GM23338 (cell line): Measurements from ENCODE around the gene PARD3. TPM values are rescaled to one million over a fixed set of nuclear protein-coding genes. Genes with fewer than 3 reads are reported as not detected.

Experiments
- ATAC-seq: fragments of 200-7000 bp; cut with Tn5 transposase; 3 replicates; pipeline ENCODE4 v1.9.1; 2020
- DNase-seq: peaks from one replicate; pipeline ENCODE4 v3.0.0-alpha.2; 2015; ENCODE audit warnings: low spot score
- H2AFZ ChIP-seq: fragments of 200-600 bp; sonication (generic); 2 replicates; pipeline ENCODE4 v1.8.0; 2016; ENCODE audit warnings: antibody characterized with exemption, mild to moderate bottlenecking, moderate library complexity
- H3F3A ChIP-seq: fragments of 200-600 bp; sonication (generic); replicated peaks from 2 replicates; pipeline ENCODE4 v1.8.0; 2017; ENCODE audit warnings: antibody characterized with exemption, mixed run types, low read depth
- H3K27ac ChIP-seq: fragments of 200-600 bp; sonication (generic); 2 replicates; pipeline ENCODE4 v1.6.1; 2016; ENCODE audit warnings: low read depth
- H3K27me3 ChIP-seq: fragments of 200-600 bp; sonication (generic); 2 replicates; pipeline ENCODE4 v1.8.0; 2016; ENCODE audit warnings: mild to moderate bottlenecking, mixed run types, moderate library complexity; ENCODE audit not compliant: insufficient read depth
- H3K36me3 ChIP-seq: fragments of 200-600 bp; sonication (generic); 2 replicates; pipeline ENCODE4 v1.8.0; 2016; ENCODE audit warnings: mild to moderate bottlenecking; ENCODE audit not compliant: insufficient read depth
- H3K4me1 ChIP-seq: fragments of 200-600 bp; sonication (generic); 2 replicates; pipeline ENCODE4 v1.8.0; 2016; ENCODE audit warnings: mild to moderate bottlenecking, moderate library complexity; ENCODE audit not compliant: insufficient read depth
- H3K4me2 ChIP-seq: fragments of 200-600 bp; sonication (generic); 2 replicates; pipeline ENCODE4 v1.7.1; 2017; ENCODE audit warnings: mixed run types
- H3K4me3 ChIP-seq: fragments of 200-600 bp; sonication (generic); 2 replicates; pipeline ENCODE4 v1.6.1; 2016; ENCODE audit warnings: mixed run types
- H3K79me2 ChIP-seq: fragments of 200-600 bp; sonication (generic); replicated peaks from 2 replicates; pipeline ENCODE4 v1.8.0; 2017; ENCODE audit warnings: mild to moderate bottlenecking; ENCODE audit not compliant: insufficient read depth
- H3K9me2 ChIP-seq: fragments of 200-600 bp; sonication (generic); 2 replicates; pipeline ENCODE4 v1.8.0; 2017; ENCODE audit not compliant: insufficient read depth
- H4K20me1 ChIP-seq: fragments of 200-600 bp; sonication (generic); replicated peaks from 2 replicates; pipeline ENCODE4 v1.8.0; 2017; ENCODE audit warnings: mild to moderate bottlenecking; ENCODE audit not compliant: insufficient read depth
- H3K27ac Mint-ChIP-seq: 2 replicates; pipeline ENCODE4 v1.8.0; 2020; ENCODE audit warnings: inconsistent platforms, mild to moderate bottlenecking, moderate library complexity, mixed read lengths
- H3K27me3 Mint-ChIP-seq: 3 replicates; pipeline ENCODE4 v1.8.0; 2022; ENCODE audit warnings: low read depth, mild to moderate bottlenecking, moderate library complexity, mixed read lengths, inconsistent platforms; ENCODE audit not compliant: insufficient read depth, poor library complexity
- H3K36me3 Mint-ChIP-seq: 3 replicates; pipeline ENCODE4 v1.8.0; 2021; ENCODE audit warnings: low read depth, mild to moderate bottlenecking, inconsistent platforms, moderate library complexity, mixed read lengths
- H3K4me1 Mint-ChIP-seq: 3 replicates; pipeline ENCODE4 v1.8.0; 2020; ENCODE audit warnings: mild to moderate bottlenecking, inconsistent platforms, mixed read lengths
- H3K4me3 Mint-ChIP-seq: 3 replicates; pipeline ENCODE4 v1.8.0; 2021; ENCODE audit warnings: moderate library complexity, mild to moderate bottlenecking, inconsistent platforms, mixed read lengths
- H3K9me3 Mint-ChIP-seq: 3 replicates; pipeline ENCODE4 v1.8.0; 2020; ENCODE audit warnings: moderate library complexity, mild to moderate bottlenecking, inconsistent platforms, mixed read lengths
- CREB1 ChIP-seq: fragments of 250-450 bp; sonication (Bioruptor Pico); IDR thresholded peaks from 2 replicates; pipeline ENCODE4 v1.5.0; 2020; ENCODE audit warnings: low read depth, mild to moderate bottlenecking, moderate library complexity
- JUNB ChIP-seq: IDR thresholded peaks from one replicate; pipeline ENCODE4 v1.6.1; 2016; ENCODE audit warnings: antibody characterized with exemption; ENCODE audit not compliant: unreplicated experiment
- NANOG ChIP-seq: IDR thresholded peaks from 2 replicates; pipeline ENCODE4 v1.6.1; 2016; ENCODE audit warnings: antibody characterized with exemption, borderline replicate concordance
- ZNF331 ChIP-seq: fragments of 250-450 bp; sonication (Bioruptor Pico); IDR thresholded peaks from 2 replicates; pipeline ENCODE4 v1.5.0; 2020; ENCODE audit warnings: low read depth, mild to moderate bottlenecking, moderate library complexity
- polyA plus RNA-seq: library from polyadenylated mRNA; unstranded; fragments of >200 nt; fragmentation: Nextera tagmentation; extraction: Ambion mirVana; gene quantifications from 2 replicates; pipeline ENCODE4 v1.2.1, GENCODE V29; 2016
- total RNA-seq: library from RNA; depleted of rRNA; stranded (reverse); fragments of >200 nt; shearing (Covaris generic); gene quantifications from 2 replicates; pipeline ENCODE4 v1.2.3, GENCODE V29; 2014
- TF ChIP-seq, protein P1 (sequence below): IDR thresholded peaks from one replicate; pipeline ENCODE4 v1.6.1; 2018; ENCODE audit warnings: antibody characterized with exemption; ENCODE audit not compliant: unreplicated experiment
- TF ChIP-seq, protein P2 (sequence below), 2 experiments: fragments of 200-600 bp in 1 of 2; sonication (generic) in 1 of 2; conservative IDR thresholded peaks; 2 replicates each; pipeline versions ENCODE4 v1.5.1 to v1.6.1; 2016 to 2017; ENCODE audit warnings: antibody characterized with exemption in 2 of 2, low read depth in 2 of 2, mild to moderate bottlenecking in 2 of 2, moderate library complexity in 1 of 2
- TF ChIP-seq, protein P3 (sequence below): fragments of 250-450 bp; sonication (Bioruptor Pico); IDR thresholded peaks from 2 replicates; pipeline ENCODE4 v1.5.0; 2020; ENCODE audit warnings: mild to moderate bottlenecking, moderate library complexity

The PARD3 gene
- total and polyA plus RNA-seq, 2 experiments from 2014 or later = 30.2 to 51.4 TPM

DNA sequence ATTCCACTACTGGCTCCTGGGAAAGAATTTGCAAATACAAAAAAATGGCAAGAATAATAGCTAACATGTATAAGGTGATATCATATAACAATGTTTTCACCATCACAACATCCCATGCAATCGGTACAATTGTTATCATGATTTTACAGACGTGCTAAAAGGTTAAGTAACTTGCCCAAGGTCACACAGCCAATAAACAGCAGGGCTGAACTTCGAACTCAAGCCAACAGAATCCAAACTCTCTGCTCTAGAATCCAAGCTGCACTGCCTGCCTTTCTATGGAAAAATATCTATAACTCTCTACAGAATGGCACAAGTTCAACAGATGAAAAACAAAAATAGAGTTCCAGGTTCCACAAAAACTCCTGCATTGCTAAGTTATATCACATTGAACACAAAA is 160.9 kb downstream of the PARD3 start (continued):
- TF ChIP-seq NANOG = no peak
- no peak for TF ChIP-seq CREB1
- TF ChIP-seq, protein P1, sequence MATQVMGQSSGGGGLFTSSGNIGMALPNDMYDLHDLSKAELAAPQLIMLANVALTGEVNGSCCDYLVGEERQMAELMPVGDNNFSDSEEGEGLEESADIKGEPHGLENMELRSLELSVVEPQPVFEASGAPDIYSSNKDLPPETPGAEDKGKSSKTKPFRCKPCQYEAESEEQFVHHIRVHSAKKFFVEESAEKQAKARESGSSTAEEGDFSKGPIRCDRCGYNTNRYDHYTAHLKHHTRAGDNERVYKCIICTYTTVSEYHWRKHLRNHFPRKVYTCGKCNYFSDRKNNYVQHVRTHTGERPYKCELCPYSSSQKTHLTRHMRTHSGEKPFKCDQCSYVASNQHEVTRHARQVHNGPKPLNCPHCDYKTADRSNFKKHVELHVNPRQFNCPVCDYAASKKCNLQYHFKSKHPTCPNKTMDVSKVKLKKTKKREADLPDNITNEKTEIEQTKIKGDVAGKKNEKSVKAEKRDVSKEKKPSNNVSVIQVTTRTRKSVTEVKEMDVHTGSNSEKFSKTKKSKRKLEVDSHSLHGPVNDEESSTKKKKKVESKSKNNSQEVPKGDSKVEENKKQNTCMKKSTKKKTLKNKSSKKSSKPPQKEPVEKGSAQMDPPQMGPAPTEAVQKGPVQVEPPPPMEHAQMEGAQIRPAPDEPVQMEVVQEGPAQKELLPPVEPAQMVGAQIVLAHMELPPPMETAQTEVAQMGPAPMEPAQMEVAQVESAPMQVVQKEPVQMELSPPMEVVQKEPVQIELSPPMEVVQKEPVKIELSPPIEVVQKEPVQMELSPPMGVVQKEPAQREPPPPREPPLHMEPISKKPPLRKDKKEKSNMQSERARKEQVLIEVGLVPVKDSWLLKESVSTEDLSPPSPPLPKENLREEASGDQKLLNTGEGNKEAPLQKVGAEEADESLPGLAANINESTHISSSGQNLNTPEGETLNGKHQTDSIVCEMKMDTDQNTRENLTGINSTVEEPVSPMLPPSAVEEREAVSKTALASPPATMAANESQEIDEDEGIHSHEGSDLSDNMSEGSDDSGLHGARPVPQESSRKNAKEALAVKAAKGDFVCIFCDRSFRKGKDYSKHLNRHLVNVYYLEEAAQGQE = no peak
- TF ChIP-seq ZNF331 = no peak
- TF ChIP-seq, protein P2, sequence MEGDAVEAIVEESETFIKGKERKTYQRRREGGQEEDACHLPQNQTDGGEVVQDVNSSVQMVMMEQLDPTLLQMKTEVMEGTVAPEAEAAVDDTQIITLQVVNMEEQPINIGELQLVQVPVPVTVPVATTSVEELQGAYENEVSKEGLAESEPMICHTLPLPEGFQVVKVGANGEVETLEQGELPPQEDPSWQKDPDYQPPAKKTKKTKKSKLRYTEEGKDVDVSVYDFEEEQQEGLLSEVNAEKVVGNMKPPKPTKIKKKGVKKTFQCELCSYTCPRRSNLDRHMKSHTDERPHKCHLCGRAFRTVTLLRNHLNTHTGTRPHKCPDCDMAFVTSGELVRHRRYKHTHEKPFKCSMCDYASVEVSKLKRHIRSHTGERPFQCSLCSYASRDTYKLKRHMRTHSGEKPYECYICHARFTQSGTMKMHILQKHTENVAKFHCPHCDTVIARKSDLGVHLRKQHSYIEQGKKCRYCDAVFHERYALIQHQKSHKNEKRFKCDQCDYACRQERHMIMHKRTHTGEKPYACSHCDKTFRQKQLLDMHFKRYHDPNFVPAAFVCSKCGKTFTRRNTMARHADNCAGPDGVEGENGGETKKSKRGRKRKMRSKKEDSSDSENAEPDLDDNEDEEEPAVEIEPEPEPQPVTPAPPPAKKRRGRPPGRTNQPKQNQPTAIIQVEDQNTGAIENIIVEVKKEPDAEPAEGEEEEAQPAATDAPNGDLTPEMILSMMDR (conservative IDR thresholded peaks at IDR 0.05; ENCODE audit: low read depth in 2 of 2) = no peak

DNA sequence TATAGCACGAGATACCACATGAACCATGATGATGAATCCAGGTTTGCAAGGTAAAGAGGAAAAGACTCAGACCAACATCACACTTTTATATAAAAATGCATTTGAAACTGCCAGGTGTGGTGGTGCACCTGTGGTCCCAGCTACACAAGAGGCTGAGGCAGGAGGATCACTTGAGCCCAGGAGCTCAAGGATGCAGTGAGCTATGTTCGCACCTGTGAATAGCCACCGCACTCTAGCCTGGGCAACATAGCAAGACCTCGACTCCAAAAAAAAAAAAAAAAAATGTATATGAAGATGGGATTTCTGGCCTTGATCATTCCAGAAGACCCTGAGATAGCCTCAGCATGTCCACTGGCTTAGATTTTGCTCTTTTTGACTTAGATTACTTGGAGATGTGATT is 161.6 kb downstream of the PARD3 start:
- H3K4me3 ChIP-seq = peak overlapping the region; percentile 34; the same call in 1 of the 2 replicates
- Mint-ChIP-seq H3K4me3 (no peak overlapping the region), H3K4me1 (peaks cover 79% of the 10 kb centered on the region), H3K36me3 (no peaks in the 10 kb centered on the region), H3K9me3 (no peaks in the 10 kb centered on the region), H3K27ac (peak overlapping the region; percentile 95; the same call in 1 of the 2 replicates), H3K27me3 (peaks cover 3% of the 10 kb centered on the region)
- ATAC-seq = no peak
- DNase-seq = no peak
- H3K79me2 ChIP-seq = peaks cover 74% of the 10 kb centered on the region
- peaks cover 63% of the 10 kb centered on the region for H3K4me1 ChIP-seq
- no peak overlapping the region for H2AFZ ChIP-seq
- no peaks in the 10 kb centered on the region for H4K20me1 ChIP-seq
- no peaks in the 10 kb centered on the region for H3K9me2 ChIP-seq
- H3F3A ChIP-seq = no peaks in the 10 kb centered on the region; the same call in 1 of the 2 replicates
- peak overlapping the region; percentile 17; the same call in 1 of the 2 replicates for H3K27ac ChIP-seq
- no peaks in the 10 kb centered on the region for H3K27me3 ChIP-seq
- H3K4me2 ChIP-seq = peak overlapping the region; percentile 69
- no peaks in the 10 kb centered on the region for H3K36me3 ChIP-seq
- no peak for TF ChIP-seq JUNB
- TF ChIP-seq, protein P1 = no peak
- TF ChIP-seq, protein P3, sequence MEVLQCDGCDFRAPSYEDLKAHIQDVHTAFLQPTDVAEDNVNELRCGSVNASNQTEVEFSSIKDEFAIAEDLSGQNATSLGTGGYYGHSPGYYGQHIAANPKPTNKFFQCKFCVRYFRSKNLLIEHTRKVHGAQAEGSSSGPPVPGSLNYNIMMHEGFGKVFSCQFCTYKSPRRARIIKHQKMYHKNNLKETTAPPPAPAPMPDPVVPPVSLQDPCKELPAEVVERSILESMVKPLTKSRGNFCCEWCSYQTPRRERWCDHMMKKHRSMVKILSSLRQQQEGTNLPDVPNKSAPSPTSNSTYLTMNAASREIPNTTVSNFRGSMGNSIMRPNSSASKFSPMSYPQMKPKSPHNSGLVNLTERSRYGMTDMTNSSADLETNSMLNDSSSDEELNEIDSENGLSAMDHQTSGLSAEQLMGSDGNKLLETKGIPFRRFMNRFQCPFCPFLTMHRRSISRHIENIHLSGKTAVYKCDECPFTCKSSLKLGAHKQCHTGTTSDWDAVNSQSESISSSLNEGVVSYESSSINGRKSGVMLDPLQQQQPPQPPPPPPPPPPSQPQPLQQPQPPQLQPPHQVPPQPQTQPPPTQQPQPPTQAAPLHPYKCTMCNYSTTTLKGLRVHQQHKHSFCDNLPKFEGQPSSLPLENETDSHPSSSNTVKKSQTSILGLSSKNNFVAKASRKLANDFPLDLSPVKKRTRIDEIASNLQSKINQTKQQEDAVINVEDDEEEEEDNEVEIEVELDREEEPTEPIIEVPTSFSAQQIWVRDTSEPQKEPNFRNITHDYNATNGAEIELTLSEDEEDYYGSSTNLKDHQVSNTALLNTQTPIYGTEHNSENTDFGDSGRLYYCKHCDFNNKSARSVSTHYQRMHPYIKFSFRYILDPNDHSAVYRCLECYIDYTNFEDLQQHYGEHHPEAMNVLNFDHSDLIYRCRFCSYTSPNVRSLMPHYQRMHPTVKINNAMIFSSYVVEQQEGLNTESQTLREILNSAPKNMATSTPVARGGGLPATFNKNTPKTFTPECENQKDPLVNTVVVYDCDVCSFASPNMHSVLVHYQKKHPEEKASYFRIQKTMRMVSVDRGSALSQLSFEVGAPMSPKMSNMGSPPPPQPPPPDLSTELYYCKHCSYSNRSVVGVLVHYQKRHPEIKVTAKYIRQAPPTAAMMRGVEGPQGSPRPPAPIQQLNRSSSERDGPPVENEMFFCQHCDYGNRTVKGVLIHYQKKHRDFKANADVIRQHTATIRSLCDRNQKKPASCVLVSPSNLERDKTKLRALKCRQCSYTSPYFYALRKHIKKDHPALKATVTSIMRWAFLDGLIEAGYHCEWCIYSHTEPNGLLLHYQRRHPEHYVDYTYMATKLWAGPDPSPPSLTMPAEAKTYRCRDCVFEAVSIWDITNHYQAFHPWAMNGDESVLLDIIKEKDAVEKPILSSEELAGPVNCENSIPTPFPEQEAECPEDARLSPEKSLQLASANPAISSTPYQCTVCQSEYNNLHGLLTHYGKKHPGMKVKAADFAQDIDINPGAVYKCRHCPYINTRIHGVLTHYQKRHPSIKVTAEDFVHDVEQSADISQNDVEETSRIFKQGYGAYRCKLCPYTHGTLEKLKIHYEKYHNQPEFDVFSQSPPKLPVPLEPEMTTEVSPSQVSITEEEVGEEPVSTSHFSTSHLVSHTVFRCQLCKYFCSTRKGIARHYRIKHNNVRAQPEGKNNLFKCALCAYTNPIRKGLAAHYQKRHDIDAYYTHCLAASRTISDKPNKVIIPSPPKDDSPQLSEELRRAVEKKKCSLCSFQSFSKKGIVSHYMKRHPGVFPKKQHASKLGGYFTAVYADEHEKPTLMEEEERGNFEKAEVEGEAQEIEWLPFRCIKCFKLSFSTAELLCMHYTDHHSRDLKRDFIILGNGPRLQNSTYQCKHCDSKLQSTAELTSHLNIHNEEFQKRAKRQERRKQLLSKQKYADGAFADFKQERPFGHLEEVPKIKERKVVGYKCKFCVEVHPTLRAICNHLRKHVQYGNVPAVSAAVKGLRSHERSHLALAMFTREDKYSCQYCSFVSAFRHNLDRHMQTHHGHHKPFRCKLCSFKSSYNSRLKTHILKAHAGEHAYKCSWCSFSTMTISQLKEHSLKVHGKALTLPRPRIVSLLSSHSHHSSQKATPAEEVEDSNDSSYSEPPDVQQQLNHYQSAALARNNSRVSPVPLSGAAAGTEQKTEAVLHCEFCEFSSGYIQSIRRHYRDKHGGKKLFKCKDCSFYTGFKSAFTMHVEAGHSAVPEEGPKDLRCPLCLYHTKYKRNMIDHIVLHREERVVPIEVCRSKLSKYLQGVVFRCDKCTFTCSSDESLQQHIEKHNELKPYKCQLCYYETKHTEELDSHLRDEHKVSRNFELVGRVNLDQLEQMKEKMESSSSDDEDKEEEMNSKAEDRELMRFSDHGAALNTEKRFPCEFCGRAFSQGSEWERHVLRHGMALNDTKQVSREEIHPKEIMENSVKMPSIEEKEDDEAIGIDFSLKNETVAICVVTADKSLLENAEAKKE (CRISPR knock-in tag) = no peak
